Amygdala (tissue), 56 donors: ENCODE results near the gene LRRC8A.

ENCODE experiments used
- DNase-seq, 56 donors: peaks; one replicate each; lab custom pipeline; 2025; lab: John Stamatoyannopoulos, UW

The LRRC8A gene

GRCh38 chr9:128899566-128900322 is 17.8 kb downstream of the LRRC8A start:
- DNase-seq, result no peak

- DNase-seq, result no peak
These were observed 19.4 kb downstream of the LRRC8A start for GRCh38 chr9:128901379-128901778.

- no peak for DNase-seq
These were observed 19.9 kb downstream of the LRRC8A start for GRCh38 chr9:128901822-128902221.

- DNase-seq, result no peak
These were observed 20.6 kb downstream of the LRRC8A start for GRCh38 chr9:128902351-128903078.

- no peak for DNase-seq
These were observed 21.1 kb downstream of the LRRC8A start for GRCh38 chr9:128903079-128903461.

- DNase-seq, result no peak
These were observed 22.1 kb downstream of the LRRC8A start for GRCh38 chr9:128903871-128904620.

GRCh38 chr9:128905964-128906363 is 24.0 kb downstream of the LRRC8A start:
- DNase-seq, result no peak

- no peak for DNase-seq
These were observed 24.8 kb downstream of the LRRC8A start for GRCh38 chr9:128906741-128907140.

- no peak for DNase-seq
These were observed 26.4 kb downstream of the LRRC8A start for GRCh38 chr9:128908372-128908771.

- no peak for DNase-seq
These were observed 27.9 kb downstream of the LRRC8A start for GRCh38 chr9:128909859-128910258.

GRCh38 chr9:128910906-128911305 is 29.0 kb downstream of the LRRC8A start:
- no peak for DNase-seq

GRCh38 chr9:128911529-128912035 is 29.6 kb downstream of the LRRC8A start:
- DNase-seq, result peak in 3 of 56 donors; percentile 16 to 27 (median 25)

- no peak for DNase-seq
These were observed 30.4 kb downstream of the LRRC8A start for GRCh38 chr9:128912270-128912853.

GRCh38 chr9:128913048-128913900 is 31.3 kb downstream of the LRRC8A start:
- DNase-seq, result no peak

GRCh38 chr9:128913995-128914772 is 32.3 kb downstream of the LRRC8A start:
- DNase-seq, result no peak

- DNase-seq, result peak in 7 of 56 donors; percentile 9 to 55 (median 34)
These were observed 34.3 kb downstream of the LRRC8A start for GRCh38 chr9:128916204-128916603.

- no peak for DNase-seq
These were observed 34.8 kb downstream of the LRRC8A start for GRCh38 chr9:128916745-128917144.

GRCh38 chr9:128917151-128917849 is 35.4 kb downstream of the LRRC8A start:
- DNase-seq, result peak in 43 of 56 donors; percentile 23 to 82 (median 53)
